ENCODE measurements around the gene NAAA.
A peak's percentile ranks its signal among the peaks of the same experiment; 100 is the strongest.
"Not testable (repeated sequence)": the region's sequence is repeated elsewhere in the genome, so short reads cannot be mapped to it uniquely, and the experiment has no call there.

The NAAA gene

GRCh38 chr4:75916091-75916661 is 24.6 kb downstream of the NAAA start:
- peak; percentile 14 for DNase-seq

- no peak for DNase-seq
These were observed 27.8 kb downstream of the NAAA start for GRCh38 chr4:75912968-75913367.

- not testable (repeated sequence) for DNase-seq
These were observed 30.0 kb downstream of the NAAA start for GRCh38 chr4:75910831-75911230.

GRCh38 chr4:75909405-75909804 is 31.4 kb downstream of the NAAA start:
- no peak for DNase-seq

DNA sequence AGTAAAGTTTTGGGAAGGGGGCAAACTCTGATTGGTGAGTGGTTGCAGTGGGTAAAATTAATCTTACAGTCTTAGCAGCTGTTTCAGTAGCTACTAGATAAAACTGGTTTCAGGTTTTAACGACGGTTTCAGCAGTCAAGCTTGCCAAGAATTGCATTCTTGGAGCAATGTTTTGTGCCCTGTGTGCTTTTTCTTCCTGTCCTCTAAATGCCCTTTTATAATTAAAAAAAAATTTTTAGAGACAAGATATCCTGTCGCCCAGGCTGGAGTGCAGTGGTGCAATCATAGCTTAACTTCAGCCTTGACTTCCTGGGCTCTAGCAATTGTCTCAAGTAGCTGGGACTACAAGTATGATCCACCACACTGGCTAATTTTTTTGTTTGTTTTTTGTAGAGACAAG is 32.3 kb downstream of the NAAA start:
- DNase-seq: no peak

DNA sequence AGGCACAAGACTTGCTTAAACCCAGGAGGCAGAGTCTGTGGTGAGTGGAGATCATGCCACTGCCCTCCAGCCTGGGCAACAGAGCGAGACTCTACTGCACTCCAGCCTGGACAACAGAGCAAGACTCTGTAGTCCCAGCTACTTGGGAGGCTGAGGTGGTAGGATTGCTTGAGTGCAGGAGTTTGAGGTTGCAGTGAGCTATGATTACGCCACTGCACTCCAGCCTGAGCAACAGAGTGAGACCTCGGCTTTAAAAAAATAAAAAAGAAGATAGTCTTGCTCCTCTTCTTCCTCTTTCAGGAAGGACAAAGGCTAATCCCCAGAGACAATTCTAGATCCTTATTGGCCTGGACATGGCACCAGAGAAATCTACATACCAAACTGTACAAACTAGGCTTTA is 32.8 kb downstream of the NAAA start:
- DNase-seq: no peak

DNA sequence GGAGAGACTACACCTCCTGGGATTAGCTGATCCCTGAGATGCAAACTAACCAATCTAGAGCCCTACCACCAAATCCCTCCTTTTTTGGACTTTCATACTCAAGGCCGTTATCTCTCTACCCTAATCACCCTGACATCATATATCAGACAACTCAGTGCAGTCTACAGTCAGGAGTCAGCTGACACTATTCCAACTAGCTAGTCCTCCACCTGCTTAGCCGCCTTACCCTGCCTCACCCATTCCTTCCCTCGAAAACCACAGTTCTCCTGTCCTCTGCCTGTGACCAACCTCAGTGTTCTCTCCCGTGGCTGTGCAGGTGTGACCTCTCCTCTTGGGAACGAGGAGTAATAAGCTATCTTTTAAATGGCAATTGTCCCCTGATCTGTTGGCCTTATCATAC is 36.7 kb downstream of the NAAA start:
- DNase-seq: no peak

- DNase-seq: no peak
These were observed 38.5 kb downstream of the NAAA start, which contains the start of gene PPEF2 for GRCh38 chr4:75902352-75902751. Gene PPEF2, minus strand, starts transcription at chr4:75902452. Its CDS starts 6,127 bp downstream, at chr4:75896325.

GRCh38 chr4:75898536-75898935 is 42.3 kb downstream of the NAAA start:
- DNase-seq: no peak

GRCh38 chr4:75895744-75896314 is 45.0 kb downstream of the NAAA start:
- DNase-seq: no peak

DNA sequence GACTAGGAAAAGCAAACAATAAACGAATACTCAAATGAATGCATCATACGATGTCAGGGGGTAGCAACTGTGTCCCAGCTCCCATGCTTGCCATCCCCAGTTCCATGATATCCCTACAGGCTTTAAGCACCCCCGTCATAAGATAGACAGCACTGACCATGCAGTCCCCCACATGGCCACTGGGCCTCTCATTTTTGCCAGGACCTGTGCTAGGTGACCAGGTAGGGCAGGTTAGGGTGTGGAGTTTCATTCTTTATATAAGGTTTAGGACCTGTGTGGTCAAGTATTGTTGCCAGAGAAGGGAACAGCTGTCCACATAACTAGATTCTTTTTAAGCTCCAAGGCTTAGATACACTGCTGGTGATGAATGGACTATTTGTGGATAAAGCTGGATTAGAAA is 48.3 kb downstream of the NAAA start:
- no peak for DNase-seq

- DNase-seq: no peak
These were observed 49.2 kb downstream of the NAAA start for GRCh38 chr4:75891611-75892010.

- DNase-seq: no peak
These were observed 51.1 kb downstream of the NAAA start for GRCh38 chr4:75889537-75890199.

- no peak for DNase-seq
These were observed 54.7 kb downstream of the NAAA start for GRCh38 chr4:75886104-75886503.

- DNase-seq: no peak
These were observed 59.3 kb downstream of the NAAA start for GRCh38 chr4:75881476-75881875.

DNA sequence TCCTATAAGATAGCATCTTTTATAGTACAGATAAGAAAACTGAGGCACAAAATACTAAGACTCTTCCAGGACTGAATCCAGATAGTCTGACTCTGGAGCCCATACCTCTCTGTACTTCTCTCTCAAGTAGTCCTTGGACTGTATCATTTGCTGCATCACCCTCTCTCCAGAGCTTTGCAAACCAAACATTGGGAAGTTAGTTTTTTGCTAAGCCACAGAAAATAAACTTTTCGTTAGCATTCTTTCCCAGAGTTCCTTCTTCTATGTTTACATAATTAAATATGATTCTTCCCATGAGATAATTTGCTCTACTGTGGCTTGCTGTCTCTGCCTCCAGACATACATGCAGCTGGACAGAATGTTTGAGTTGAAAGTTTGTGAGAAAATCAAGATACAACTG is 60.5 kb downstream of the NAAA start:
- DNase-seq: no peak

DNA sequence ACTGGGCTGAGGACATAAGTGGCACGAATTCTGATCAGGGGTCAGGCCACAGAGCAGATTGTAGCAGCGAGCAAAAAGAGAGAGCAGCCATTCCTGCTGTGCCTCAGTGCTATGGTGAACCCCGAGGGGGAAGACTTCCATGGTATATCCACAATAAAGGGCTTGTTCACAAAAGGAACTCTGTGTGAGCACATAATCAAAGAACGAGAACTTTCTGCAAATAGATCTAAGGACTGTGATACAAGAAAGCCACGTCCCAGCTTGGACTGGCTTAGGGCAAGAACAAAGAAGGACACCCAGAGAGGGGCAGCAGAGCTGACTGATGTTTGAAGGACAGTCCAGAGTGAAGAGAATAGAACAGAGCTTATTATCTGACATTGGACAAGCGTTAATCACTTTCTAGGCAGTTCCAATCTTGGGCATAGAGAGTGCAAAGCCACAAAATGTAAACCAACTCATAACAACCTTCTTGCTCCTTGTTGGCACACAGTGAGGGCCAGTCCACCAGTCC is 62.5 kb downstream of the NAAA start:
- DNase-seq: no peak

DNA sequence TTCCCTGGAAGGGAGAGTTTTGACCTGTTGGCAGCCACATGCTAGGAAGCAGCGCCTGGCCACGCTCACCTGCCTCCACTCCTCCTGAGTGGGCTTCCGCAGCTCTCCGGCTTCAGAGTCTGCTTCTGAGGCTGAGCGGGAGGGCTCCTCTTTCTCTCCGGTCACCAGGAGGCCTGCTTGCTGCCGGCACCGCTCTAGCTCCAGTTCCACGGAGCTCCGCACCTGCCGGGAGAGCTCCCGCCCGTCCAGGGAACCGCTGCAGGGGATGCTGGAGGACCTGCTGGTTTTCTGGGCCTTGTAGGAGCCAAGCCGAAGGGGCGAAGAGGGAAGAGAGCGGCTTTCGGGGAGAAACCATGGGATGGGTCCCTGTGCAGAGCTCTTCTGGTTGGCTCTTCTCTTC is 64.6 kb downstream of the NAAA start:
- no peak for DNase-seq

DNA sequence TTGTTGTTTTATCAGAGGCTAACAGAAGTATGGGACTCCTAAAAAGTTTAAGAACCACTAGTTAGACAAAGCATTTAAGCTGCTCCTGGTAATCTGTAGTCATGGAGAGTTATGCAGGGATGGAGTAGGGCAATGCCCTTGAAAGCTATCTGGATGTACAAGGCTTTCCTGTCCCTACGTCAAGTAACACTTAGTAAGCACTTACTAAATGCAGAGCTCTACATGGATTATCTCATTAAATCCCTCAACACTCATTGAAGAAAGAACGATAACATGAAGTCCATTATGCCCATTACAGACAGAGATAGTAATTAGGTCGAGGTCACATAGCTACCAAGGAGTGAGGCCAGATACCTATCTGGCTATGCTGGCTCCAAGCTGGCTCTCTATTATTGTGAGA is 71.7 kb downstream of the NAAA start:
- DNase-seq: no peak

- no peak for DNase-seq
These were observed 73.7 kb downstream of the NAAA start for GRCh38 chr4:75867130-75867529.
